LHCN-M2 (cell line): ENCODE results near the gene LRRC38. TPM values are rescaled to one million over a fixed set of nuclear protein-coding genes. Genes with fewer than 3 reads are reported as not detected.
"Not testable (repeated sequence)": the region's sequence is repeated elsewhere in the genome, so short reads cannot be mapped to it uniquely, and the experiment has no call there.

Experiments
- DNase-seq: peaks from one replicate; pipeline ENCODE4 v3.0.0-alpha.2; 2012; ENCODE audit warnings: low read depth
- polyA plus RNA-seq: library from polyadenylated mRNA; unstranded; fragments of >200 nt; gene quantifications from one replicate; pipeline ENCODE4 v1.2.1, GENCODE V29; 2012; ENCODE audit warnings: missing spikeins
- total RNA-seq: library from RNA; depleted of rRNA; stranded (reverse); fragments of >200 nt; gene quantifications from 2 replicates; pipeline ENCODE4 v1.2.3, GENCODE V29; 2014; rRNA removed

Gene LRRC38, protein sequence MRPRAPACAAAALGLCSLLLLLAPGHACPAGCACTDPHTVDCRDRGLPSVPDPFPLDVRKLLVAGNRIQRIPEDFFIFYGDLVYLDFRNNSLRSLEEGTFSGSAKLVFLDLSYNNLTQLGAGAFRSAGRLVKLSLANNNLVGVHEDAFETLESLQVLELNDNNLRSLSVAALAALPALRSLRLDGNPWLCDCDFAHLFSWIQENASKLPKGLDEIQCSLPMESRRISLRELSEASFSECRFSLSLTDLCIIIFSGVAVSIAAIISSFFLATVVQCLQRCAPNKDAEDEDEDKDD
- total RNA-seq: not detected in 2 replicates
- polyA plus RNA-seq: not detected

DNA sequence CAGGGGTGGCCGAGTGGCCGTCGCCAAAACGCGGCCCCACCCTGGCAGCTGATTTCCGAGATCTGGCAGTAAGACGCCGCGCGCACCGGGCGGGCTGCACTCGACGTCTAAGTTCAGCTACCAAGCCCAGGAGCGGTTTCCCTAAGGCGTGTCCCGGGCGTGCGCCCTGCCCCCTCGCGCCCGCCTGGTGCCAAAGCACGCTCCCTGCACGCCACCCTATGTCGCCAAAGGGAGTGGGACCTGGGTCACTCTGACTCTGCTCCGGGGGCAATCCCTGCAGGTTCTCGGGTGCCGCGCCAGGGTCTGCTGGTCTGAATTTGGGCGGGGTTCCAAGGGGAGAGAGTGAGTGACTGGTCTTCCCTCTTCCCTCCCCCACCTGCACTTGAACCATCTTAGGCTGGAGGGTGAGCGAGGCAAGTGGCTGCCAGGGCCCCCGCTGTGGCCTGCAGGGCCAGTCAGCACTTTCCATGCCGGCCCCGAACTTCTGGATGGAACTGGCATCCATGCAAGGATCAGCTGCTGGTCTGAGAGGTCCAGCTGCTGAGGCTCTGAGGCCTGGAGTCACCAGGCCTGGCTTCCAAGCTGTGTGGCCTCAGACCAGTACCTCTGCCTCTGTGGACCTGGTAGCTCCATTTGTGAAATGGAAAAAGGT, at the start of gene LRRC38:
TSS of gene LRRC38 (minus strand) at position 109 of the 652 bp plus-strand sequence. CDS start 410 bp downstream, outside the sequence.
- DNase-seq: no peak

DNA sequence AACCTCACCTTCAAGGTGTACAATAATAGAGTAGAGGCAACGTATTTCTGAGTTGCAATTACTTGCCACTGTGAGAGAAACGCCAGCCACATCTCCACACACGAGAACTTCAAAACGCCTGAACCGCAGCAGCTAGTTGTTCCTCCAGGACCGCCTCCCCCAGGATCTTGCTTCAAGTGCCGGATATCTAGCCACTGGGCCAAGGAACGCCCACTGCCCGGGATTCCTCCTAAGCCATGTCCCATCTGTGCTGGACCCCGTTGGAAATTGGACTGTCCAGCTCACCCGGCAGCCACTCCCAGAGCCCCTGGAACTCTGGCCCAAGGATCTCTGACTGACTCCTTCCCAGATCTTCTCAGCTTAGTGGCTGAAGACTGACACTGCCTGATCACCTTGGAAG, 49.2 kb upstream of the LRRC38 start:
- DNase-seq: not testable (repeated sequence)

DNA sequence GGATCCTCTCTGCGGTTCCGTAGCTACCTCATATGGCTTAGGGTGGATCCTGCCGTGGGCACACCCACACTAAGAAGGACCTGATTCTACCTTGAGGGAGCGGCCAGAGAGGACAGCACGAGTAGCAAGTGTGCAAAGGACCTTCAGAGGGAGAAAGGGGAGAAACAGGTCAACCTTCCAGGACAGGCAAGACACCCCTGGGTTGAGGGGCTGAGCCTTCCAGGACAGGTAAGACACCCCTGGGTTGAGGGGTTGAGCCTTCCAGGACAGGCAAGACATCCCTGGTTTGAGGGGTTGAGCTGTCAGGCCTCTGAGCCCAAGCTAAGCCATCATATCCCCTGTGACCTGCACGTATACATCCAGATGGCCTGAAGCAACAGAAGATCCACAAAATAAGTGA, 46.7 kb upstream of the LRRC38 start:
- no peak for DNase-seq

GRCh38 chr1:13556224-13556764, 42.5 kb upstream of the LRRC38 start:
- DNase-seq: no peak

GRCh38 chr1:13554798-13555197, 41.0 kb upstream of the LRRC38 start:
- DNase-seq: no peak

DNA sequence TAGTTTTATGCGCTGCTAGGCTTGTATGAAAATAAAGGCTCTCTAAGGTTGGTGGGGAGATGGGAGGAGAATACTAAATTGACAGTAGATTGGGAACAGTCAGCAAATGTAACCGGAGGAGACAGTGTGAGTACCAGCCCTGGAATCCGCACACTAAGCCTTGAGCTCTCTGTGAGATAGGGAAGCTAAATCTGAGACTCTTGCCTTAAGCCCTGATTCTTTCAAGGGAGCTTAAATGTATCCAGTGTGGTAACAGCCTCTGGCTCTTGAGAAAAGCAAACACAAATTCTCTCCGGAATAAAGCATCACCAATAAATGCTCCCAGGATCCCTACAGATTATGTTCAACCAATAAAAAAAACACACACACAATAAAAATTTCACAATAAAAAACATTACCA, 36.9 kb upstream of the LRRC38 start:
- DNase-seq: no peak

DNA sequence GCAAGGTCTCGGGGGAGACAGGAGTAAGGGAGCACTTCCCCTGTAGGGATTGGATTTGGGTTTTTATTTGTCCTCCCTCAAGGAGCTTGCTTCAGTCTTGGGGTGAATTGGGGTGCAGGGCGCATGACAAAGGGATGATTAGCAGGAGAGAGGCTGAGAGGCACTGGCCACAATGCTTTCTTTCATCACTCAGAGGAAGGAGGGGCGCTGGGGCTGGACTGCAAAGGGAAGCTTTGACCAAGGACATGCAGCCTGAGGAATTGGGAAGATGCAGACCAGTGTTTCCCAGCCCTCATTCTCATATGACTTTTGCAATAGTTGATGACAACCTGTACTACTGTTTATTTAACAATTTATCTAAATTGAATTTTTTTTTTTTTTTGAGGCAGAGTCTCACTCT, 35.7 kb upstream of the LRRC38 start:
- no peak for DNase-seq

DNA sequence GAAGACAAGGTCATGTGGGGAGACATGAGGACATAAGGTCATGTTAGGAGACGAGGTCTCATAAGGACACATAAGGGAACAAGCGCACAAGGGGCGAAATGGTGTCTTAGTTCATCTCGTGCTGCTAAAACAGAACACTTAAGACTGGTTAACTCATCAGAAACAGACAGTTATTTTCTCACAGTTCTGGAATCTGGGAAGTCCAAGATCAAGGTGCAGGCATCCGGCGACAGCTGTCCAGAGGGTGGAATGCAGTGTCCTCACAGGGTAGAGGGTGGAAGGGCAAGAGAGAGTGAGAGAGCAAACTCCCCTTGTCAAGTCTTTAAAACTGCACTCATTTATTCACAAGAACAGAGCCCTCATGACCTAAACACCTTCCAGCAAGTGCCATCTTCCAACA, 35.2 kb upstream of the LRRC38 start:
- no peak for DNase-seq

- DNase-seq: no peak
These were observed 34.5 kb upstream of the LRRC38 start for GRCh38 chr1:13548281-13548680.

DNA sequence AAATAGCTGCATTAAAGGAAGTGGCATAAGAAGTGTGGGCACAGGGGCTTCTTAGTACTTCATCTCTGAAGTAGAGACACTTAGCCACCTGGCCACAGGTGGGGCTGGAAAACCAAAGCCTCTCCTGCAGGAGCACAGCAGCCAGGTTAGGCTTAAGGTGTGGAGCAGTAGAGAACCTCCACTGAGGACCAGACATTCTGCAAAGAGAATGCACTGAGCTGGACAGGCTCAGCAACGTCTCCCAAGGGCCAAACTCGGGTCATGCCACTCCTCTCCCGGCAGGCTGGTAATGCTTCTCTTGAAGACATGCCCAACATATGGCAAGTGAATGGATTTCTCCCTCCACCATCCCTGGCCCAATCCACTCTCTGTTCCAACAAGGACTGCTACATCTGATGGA, 33.0 kb upstream of the LRRC38 start:
- DNase-seq: no peak

DNA sequence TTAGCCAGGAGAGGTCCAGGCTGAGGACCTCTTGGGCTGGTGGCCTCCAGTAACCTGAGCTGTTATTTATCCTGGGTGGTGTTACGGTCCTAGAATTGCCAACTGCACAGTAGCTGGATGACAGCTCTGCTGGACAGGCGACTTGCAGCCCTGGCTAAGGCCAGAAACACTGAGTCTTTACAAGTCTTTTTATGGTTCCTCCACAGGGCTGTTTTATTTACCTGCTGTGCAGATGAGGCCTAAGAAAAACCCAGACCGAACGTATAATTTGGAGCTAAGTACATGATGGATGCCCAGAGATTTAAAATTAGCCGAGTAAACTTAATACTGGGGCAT, 30.4 kb upstream of the LRRC38 start:
- DNase-seq: no peak

DNA sequence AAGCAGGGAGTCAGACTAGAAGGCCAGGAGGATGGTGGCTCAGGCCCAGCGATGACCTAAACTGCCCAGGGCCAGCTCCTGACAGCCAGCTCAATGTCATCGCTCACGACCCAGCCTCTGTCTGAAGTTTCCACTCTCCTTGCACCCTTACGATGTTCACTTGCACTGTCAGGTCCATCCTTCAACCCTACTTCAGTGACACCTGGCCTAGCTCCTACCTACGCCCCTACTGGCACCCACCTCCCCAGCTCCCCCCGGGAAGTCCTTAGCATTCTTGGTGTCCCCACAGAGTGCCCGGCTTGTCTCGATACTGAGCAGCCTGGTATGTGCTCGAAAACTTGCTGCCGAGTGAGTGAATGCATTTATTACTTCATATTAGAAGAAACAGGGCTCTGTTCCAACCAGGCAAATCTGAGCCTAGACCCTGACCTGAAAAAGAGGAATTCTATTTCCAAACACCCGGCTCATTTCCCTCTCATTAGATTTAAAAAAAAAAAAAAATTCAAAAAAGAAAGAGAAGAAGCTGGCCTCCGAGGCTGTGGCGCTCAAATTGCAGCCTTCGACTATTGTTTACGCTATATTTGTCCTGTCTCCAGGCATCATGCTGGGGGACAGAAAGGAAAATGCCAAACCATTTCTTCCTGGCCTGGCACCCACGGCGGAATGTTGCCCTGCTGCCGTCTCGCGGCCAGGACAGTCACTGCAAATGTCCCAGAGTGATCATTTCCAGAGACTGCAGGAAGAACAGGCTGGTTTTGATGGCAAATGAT, 29.8 kb upstream of the LRRC38 start:
- DNase-seq: no peak

DNA sequence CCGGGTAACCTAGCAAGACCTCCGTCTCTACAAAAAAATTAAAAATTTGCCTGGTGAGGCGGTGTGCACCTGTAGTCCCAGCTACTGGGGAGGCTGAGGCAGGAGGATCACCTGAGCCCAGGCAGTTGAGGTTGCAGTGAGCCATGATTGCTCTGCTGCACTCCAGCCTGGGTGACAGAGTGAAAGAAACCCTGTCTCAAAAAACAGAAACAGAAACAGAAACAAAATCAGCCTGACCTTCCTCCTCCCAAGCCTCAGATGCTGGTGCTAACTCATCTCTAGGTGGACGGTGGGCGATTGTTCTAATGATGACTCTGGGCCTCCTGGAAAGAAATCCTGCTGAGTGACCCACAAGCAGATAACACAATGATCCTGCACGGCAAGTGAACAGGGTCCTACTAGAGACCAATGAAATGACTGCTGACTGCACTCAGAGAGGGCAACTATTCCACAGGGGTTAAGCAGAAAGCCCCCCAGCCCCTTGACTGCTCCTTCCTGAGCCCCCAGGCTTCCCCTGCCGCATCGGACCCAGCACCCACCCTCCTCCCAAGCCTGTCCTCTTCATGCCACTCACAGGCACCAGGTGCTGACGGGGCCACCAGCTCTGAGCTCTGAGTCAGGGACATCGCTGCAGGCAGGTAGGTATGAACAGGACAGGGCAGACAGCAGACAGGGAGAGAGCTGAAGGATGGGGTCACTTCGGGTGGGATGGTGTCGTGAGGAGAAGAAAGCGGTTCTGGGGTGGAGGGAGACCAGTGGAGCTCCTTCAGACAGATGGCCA, 27.8 kb upstream of the LRRC38 start:
- DNase-seq: no peak

- DNase-seq: no peak
These were observed 27.1 kb upstream of the LRRC38 start for GRCh38 chr1:13540866-13541265.

DNA sequence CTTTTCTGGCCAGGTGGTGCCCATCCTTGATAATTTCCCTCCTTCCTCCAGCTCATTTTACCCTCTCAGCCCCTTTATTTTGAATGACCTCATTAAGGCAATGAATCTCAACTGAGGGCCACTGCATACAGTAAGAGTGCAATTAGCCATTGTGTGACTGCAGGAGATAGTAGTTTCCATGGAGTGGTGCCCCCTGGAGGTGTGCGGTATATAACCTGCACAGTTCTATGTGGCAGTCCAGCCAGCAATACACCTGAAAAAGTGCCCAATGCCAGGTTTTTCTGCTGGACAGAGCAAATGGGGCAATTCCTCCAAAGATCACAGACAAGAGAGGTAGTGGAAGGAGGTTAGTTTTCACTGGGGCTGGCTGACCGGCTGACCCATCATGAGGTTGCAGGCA, 25.9 kb upstream of the LRRC38 start:
- no peak for DNase-seq

DNA sequence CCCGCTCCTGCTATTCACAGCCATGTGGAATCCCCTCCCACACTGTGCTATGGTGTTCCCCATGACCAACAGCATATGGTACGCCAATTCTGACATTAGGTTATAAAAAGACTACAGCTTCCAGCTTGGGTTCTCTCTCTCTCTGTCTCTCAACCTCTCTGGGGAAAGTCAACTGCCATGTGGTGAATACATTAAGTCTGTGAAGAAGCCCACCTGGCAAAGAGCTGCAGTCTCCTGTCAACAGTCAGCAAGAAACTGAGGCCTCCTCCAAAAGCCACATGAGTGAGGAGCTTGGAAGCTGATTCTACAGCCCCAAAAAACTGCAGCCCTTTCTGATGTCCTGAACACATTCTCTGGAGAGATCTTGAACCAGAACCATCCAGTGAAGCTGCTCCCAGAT, 25.0 kb upstream of the LRRC38 start:
- DNase-seq: no peak

DNA sequence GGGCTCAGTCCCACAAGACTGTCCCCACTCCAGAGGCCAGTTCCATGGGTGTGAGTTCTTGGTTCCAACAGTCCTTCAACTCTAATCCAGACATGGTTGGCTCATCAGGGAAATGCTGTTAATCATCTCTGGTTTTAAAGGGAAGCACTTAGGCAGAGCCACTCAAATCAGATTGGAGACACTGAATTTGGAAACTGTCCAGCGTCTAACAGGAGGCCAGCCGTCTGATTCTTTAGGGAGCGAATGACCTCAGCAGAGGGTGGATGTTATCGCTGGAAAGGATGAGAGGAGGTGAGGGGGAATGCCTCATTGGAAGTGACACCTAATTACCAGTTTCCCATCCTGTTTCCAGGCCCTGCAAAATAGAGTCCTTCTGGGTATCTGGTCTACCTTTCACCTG, 22.8 kb upstream of the LRRC38 start:
- no peak for DNase-seq

DNA sequence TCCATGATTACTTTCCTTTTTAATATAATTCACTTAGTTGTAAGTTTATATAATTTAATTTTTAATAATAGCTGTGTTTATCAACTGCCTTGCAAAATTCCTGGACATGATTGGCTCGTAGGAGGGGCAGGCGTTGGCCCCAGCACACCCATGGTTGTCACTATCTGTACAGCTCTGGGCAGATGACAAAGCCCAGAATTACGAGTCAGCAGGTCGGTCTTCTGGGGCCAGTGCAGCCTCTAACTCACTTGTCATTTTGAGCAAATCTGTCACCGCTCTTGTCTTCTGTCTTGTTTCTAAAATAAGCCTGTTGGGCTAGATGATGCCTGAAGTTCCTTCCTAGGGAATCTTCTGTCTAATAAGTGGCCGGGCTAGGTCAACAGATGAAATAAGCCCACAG, 21.4 kb upstream of the LRRC38 start:
- no peak for DNase-seq

DNA sequence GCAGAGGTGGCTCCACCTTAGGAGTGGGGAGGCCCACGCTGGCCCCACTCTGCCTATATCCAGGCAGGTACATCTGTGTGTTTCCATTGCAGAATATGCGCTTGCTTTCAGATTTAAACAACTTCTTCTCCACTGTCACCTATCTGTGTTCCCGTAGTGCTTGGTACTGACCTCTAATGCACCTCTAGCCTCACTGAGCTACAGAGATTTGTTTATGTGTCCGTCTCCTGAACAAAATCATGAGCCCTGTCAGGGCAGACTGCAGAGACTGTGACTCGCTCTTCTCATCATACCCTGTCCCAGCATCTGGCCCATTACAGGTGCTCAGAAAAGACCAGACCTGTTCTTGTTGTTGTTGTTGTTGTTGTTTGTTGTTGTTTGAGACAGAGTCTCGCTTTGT, 14.5 kb upstream of the LRRC38 start:
- no peak for DNase-seq

DNA sequence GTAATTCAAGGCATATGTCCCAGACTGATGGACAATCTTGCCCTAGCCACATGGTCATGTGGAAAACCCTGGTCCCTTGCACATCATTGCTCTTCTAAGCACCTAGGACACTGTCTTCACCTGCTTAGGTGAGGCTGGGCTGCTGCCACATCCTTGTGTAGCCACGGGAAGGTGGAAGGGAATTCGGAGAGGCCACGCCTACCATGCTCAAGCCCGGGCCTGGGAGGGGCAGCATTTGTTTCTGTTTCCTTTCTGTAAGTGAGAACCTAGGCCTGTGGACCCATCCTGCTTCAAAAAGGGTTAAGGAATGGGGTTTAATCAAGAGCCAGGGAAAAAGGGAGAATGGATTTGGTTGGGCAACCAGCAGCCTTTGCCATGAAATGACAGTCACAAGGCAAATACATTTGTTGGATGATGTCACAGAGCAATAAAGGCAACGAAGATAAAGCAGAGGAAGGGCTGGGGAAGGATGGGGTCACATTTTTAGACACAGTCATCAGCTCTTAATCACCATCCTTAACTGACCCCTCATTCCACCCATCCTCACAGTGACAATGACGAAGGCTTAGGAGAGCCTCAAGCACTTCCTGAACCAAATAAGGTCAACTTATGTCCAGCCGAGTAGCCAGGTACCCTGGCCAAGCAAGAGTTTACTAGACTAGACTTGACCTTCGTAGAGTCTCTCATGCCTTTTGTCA, 10.1 kb upstream of the LRRC38 start:
- no peak for DNase-seq

- no peak for DNase-seq
These were observed 7.2 kb upstream of the LRRC38 start for GRCh38 chr1:13520985-13521384.
